Measurements from ENCODE around the gene ABCA7. TPM values are rescaled to one million over a fixed set of nuclear protein-coding genes. Genes with fewer than 3 reads are reported as not detected.
A peak's percentile ranks its signal among the peaks of the same experiment; 100 is the strongest.

The ABCA7 gene
- total RNA-seq, 4 donors from 2014 or later = 6.0 to 20.0 (median 15.0) TPM

DNA sequence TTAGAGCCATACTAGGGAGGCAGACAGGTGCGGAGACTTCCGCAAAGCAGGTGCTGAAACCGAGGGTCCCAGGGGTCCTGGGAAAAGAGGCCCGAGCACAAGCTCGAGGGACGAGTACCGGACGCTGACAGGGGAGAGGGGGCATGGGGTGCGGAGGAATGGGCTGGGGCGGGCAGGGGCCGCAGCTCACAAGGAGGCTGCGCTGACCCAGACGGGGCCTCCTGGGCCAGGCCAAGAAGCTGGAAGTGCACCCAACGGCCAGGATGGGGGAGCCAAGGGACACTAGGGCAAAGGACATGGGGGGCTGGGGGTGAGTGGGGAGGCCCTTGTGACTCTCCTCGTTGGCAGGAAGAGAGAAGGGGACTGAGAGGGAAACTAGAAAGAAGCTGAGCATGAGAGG, 53.4 kb downstream of the ABCA7 start:
- in situ Hi-C loops (cut with MboI; ENCODE audit: low sequenced_read_pairs in 4 of 4) (no loop called here), intact Hi-C loops (cut with DNase I; ENCODE audit: low total_unique reads) (no loop called here)
- Histone ChIP-seq H3K27me3 (no peaks in the 10 kb centered on the region), H3K4me3 (no peak overlapping the region), H3K4me1 (peaks cover 21 to 25% of the 10 kb centered on the region in 2 donors), H3K9me3 (no peaks in the 10 kb centered on the region), H3K36me3 (peaks cover 0 to 53% of the 10 kb centered on the region in 2 donors), H3K27ac (peak overlapping the region in 1 of 4 donors; percentile 94)
- TF ChIP-seq POLR2A (IDR thresholded peaks at IDR 0.05) = no peak
- TF ChIP-seq, protein P1, sequence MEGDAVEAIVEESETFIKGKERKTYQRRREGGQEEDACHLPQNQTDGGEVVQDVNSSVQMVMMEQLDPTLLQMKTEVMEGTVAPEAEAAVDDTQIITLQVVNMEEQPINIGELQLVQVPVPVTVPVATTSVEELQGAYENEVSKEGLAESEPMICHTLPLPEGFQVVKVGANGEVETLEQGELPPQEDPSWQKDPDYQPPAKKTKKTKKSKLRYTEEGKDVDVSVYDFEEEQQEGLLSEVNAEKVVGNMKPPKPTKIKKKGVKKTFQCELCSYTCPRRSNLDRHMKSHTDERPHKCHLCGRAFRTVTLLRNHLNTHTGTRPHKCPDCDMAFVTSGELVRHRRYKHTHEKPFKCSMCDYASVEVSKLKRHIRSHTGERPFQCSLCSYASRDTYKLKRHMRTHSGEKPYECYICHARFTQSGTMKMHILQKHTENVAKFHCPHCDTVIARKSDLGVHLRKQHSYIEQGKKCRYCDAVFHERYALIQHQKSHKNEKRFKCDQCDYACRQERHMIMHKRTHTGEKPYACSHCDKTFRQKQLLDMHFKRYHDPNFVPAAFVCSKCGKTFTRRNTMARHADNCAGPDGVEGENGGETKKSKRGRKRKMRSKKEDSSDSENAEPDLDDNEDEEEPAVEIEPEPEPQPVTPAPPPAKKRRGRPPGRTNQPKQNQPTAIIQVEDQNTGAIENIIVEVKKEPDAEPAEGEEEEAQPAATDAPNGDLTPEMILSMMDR (IDR thresholded peaks at IDR 0.05 in 4 of 5, conservative IDR thresholded peaks at IDR 0.05 in 1 of 5) = no peak
- ATAC-seq (no peak), DNase-seq (no peak)

DNA sequence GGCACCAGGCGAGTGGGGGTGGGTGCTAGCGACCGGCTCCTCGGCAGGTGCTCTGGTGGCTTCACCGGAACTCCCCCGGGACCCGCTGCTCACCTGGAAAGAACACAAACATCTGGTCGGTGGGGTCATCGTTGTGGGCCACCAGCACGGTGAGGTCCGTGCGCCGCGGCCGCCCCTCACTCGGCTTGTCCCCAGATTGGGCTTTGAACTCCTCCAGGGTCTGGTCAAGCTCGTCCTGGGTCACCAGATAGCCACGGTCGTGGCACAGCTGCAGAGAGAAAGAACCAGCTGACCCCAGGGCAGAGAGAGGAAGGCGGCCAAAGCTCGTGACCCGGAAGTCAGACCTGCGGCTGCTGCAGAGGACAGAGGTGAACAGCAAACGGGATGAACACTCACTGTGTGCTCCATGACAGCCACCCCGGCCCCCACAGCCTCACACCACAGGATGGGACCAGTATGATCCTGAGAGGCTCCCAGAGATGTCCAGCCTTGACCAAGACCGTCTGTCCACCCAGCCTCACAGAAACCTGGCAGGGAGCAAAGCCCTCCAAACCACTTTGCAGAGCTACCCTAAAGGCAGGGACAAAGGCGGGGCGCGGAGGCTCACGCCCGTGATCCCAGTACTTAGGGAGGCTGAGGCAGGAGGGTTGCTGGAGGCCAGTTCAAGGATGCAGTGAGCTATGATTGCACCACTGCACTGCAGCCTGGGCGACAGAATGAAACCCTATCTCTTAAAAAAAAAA, 54.1 kb downstream of the ABCA7 start:
- Histone ChIP-seq H3K27me3 (no peaks in the 10 kb centered on the region), H3K27ac (peak overlapping the region; percentile 79 to 94 (median 92)), H3K4me3 (peak overlapping the region; percentile 79 to 99 (median 98)), H3K4me1 (peaks cover 21 to 23% of the 10 kb centered on the region in 2 donors), H3K36me3 (peaks cover 0 to 47% of the 10 kb centered on the region in 2 donors), H3K9me3 (no peaks in the 10 kb centered on the region)
- no peak for DNase-seq
- no peak for ATAC-seq
- TF ChIP-seq, protein P1 (IDR thresholded peaks at IDR 0.05 in 4 of 5, conservative IDR thresholded peaks at IDR 0.05 in 1 of 5) = no peak
- TF ChIP-seq POLR2A (IDR thresholded peaks at IDR 0.05) = no peak
- in situ Hi-C loops (cut with MboI; ENCODE audit: low sequenced_read_pairs in 4 of 4) = no loop called here
- intact Hi-C loops (cut with DNase I; ENCODE audit: low total_unique reads) = loop anchor here (2.0 kb wide), 1 partner anchor 147 kb away; the partner anchor contains the start of gene ATP5F1D

DNA sequence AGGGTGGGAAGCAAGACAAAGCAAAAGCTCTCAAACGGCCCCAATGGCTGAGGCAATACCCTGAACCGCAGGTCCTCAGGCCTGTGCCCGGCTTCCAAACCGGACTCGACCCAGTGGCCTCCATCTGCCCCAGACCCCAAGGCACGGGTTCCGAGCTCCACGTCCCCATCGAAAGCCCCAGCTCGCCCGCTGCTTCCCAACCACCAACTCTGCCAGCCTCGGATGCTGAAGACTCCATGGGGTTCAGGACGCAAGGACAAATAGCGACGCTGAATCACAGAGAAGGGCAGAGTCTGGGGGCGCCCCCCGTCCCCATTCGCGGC, 54.7 kb downstream of the ABCA7 start:
- in situ Hi-C loops (cut with MboI; ENCODE audit: low sequenced_read_pairs in 4 of 4) (no loop called here), intact Hi-C loops (cut with DNase I; ENCODE audit: low total_unique reads) (loop anchor here (2.0 kb wide), 1 partner anchor 146 kb away; the partner anchor contains the start of gene ATP5F1D)
- Histone ChIP-seq H3K27ac (peak overlapping the region; percentile 79 to 94 (median 92)), H3K36me3 (peaks cover 0 to 40% of the 10 kb centered on the region in 2 donors), H3K27me3 (no peaks in the 10 kb centered on the region), H3K4me3 (peak overlapping the region; percentile 79 to 99 (median 98)), H3K4me1 (peaks cover 26 to 29% of the 10 kb centered on the region in 2 donors), H3K9me3 (no peaks in the 10 kb centered on the region)
- TF ChIP-seq POLR2A (IDR thresholded peaks at IDR 0.05) = no peak
- DNase-seq (no peak), ATAC-seq (no peak)

DNA sequence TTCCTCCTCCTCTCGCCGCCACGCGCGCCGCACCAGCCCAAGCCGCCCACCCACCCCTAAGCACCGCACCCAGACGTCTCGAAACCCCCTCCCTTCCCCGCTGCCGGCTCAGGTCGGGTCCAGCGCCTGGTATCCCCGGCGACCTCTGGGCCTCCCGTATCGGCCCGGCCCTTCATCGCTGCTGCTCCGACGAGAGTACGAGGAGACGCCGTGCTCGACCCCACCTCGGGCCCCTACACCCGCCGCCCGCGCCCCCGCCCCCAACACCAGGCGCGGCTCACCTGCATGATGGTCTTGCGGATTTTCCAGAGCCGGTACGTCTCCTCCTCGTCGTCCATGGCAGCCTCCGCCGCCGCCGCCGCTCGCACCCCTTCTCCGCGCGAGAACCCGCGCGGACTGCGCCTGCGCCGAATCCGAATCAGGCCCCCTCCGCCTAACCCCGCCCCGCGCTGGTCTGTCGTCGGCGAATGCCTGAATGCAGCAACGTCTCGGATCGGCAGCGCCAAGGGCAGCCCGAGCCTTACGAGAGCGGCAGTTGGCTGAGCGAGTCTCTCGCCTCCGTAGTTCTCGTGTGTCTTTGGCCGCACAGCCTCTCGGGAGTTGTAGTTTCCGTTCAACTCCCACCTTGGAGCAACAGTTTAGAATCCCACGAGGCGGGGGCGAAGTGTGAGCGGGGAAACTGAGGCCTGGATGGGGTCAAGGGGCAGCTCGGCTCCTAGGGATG, 55.2 kb downstream of the ABCA7 start, which contains the start of gene POLR2E:
Gene POLR2E, minus strand, starts transcription at position 398 of the 724 bp plus-strand sequence. Its CDS starts 60 bp downstream, at position 338.
- Histone ChIP-seq H3K4me3 (peak within 1 kb of the TSS; percentile 79 to 99 (median 98)), H3K9me3 (no peaks in the 10 kb centered on the region), H3K27ac (peak within 1 kb of the TSS; percentile 79 to 94 (median 92)), H3K27me3 (no peaks in the 10 kb centered on the region), H3K36me3 (peaks cover 0 to 35% of the 10 kb centered on the region in 2 donors), H3K4me1 (peaks cover 26 to 30% of the 10 kb centered on the region in 2 donors)
- TF ChIP-seq, protein P1 (IDR thresholded peaks at IDR 0.05 in 4 of 5, conservative IDR thresholded peaks at IDR 0.05 in 1 of 5) = no peak
- peak; percentile 88 to 92 for TF ChIP-seq POLR2A (IDR thresholded peaks at IDR 0.05)
- DNase-seq = peak; percentile 99
- intact Hi-C loops (cut with DNase I; ENCODE audit: low total_unique reads) (loop anchor here (2.0 kb wide), 1 partner anchor 146 kb away; the partner anchor contains the start of gene ATP5F1D), in situ Hi-C loops (cut with MboI; ENCODE audit: low sequenced_read_pairs in 4 of 4) (no loop called here)
- ATAC-seq = peak; percentile 95 to 98

DNA sequence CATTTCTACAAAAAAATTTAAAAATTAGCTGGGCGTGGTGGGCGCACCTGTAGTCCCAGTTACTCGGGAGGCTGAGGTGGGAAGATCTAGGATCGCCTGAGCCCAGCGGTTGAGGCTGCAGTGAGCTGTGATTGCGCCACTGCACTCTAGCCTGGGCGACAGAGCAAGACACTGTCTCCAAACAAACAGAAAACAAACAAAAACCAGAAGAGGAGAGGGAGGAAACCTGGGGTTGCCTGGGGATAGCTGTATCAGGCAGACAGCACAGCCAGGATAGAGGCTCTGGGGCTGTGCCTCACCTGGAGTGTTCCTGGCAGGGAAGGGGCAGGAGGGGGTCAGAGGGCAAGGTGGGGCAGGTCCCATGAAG, 57.9 kb downstream of the ABCA7 start:
- TF ChIP-seq, protein P1 (IDR thresholded peaks at IDR 0.05 in 4 of 5, conservative IDR thresholded peaks at IDR 0.05 in 1 of 5) = no peak
- no peak for TF ChIP-seq POLR2A (IDR thresholded peaks at IDR 0.05)
- in situ Hi-C loops (cut with MboI; ENCODE audit: low sequenced_read_pairs in 4 of 4) (no loop called here), intact Hi-C loops (cut with DNase I; ENCODE audit: low total_unique reads) (no loop called here)
- Histone ChIP-seq H3K9me3 (no peaks in the 10 kb centered on the region), H3K4me3 (no peak overlapping the region), H3K4me1 (peaks cover 36 to 52% of the 10 kb centered on the region in 2 donors), H3K27ac (peak overlapping the region in 2 of 4 donors; percentile 95 to 100), H3K27me3 (no peaks in the 10 kb centered on the region), H3K36me3 (peaks cover 0 to 8% of the 10 kb centered on the region in 2 donors)
- DNase-seq = no peak
- ATAC-seq = no peak
